GM12878 (cell line): ENCODE data around the gene ERP27. TPM values are rescaled to one million over a fixed set of nuclear protein-coding genes. Genes with fewer than 3 reads are reported as not detected.
A peak's percentile ranks its signal among the peaks of the same experiment; 100 is the strongest.

Experiments
- ATAC-seq: fragments of 200-7000 bp; cut with Tn5 transposase; 3 replicates; pipeline ENCODE4 v1.9.1; 2020; ENCODE audit warnings: mild to moderate bottlenecking, moderate library complexity
- BruUV-seq: library from RNA; stranded (reverse); fragments of 400-500 nt; replicated peaks from 2 replicates; lab custom pipeline; 2021; lab: Mats Ljungman, UMichigan
- CTCF ChIA-PET: fragments of 300-600 bp; sonication (Branson Sonifier 250); formaldehyde crosslinking; extraction: SDS; loops from one replicate; lab custom pipeline; 2021; ENCODE audit warnings: inconsistent platforms; lab: Yijun Ruan, JAX
- POLR2A ChIA-PET: fragments of 350-600 bp; formaldehyde crosslinking; extraction: SDS; loops from one replicate; lab custom pipeline; 2021; ENCODE audit warnings: inconsistent platforms; lab: Charles Lee
- RAD21 ChIA-PET: fragments of 300-600 bp; sonication (Branson Sonifier 250); formaldehyde crosslinking; loops from one replicate; lab custom pipeline; 2023; ENCODE audit warnings: antibody characterized with exemption; ENCODE audit not compliant: unreplicated experiment; lab: Charles Lee
- SMC1A ChIA-PET: fragments of 300-600 bp; sonication (Branson Sonifier 250); formaldehyde crosslinking; loops from one replicate; lab custom pipeline; 2023; ENCODE audit not compliant: unreplicated experiment, uncharacterized antibody; lab: Charles Lee
- DNase-seq: peaks from one replicate; pipeline ENCODE4 v3.0.0-alpha.2; 2011; ENCODE audit warnings: low read depth, low spot score
- FAIRE-seq: peaks from 3 replicates; lab custom pipeline; 2011; peaks lifted over from hg19 to GRCh38; lab: Jason Lieb, UNC
- H2AFZ ChIP-seq: 2 replicates; pipeline ENCODE4 v1.6.0; 2011; ENCODE audit warnings: low read depth, low read length, control low read depth; ENCODE audit not compliant: control insufficient read depth
- H3K27ac ChIP-seq: 2 replicates; pipeline ENCODE4 v1.5.1; 2011; ENCODE audit warnings: control low read depth; ENCODE audit not compliant: control insufficient read depth, insufficient read depth
- H3K27me3 ChIP-seq, 2 experiments: replicated peaks in 1 of 2; 2 replicates each; pipeline versions ENCODE4 v1.6.0 to v1.6.1; 2011; ENCODE audit warnings: low read length in 1 of 2; ENCODE audit not compliant: control insufficient read depth in 2 of 2, insufficient read depth in 2 of 2
- H3K36me3 ChIP-seq, 2 experiments: 2 replicates each; pipeline ENCODE4 v1.5.1; 2011; ENCODE audit warnings: low read length in 1 of 2; ENCODE audit not compliant: control insufficient read depth in 2 of 2, insufficient read depth in 2 of 2
- H3K4me1 ChIP-seq: 2 replicates; pipeline ENCODE4 v1.6.1; 2011; ENCODE audit warnings: mild to moderate bottlenecking, low read length, moderate library complexity, mixed read lengths; ENCODE audit not compliant: control insufficient read depth, insufficient read depth
- H3K4me2 ChIP-seq: 2 replicates; pipeline ENCODE4 v1.6.0; 2011; ENCODE audit warnings: control low read depth; ENCODE audit not compliant: control insufficient read depth, insufficient read depth
- H3K4me3 ChIP-seq: fragments of 200-600 bp; sonication (generic); 2 replicates; pipeline ENCODE4 v1.5.1; 2016
- H3K79me2 ChIP-seq: 2 replicates; pipeline ENCODE4 v1.6.0; 2011; ENCODE audit warnings: low read length; ENCODE audit not compliant: control insufficient read depth, insufficient read depth
- H3K9ac ChIP-seq: 2 replicates; pipeline ENCODE4 v1.8.0; 2011; ENCODE audit warnings: low read length, control low read depth, mixed read lengths; ENCODE audit not compliant: control insufficient read depth, insufficient read depth
- H3K9me3 ChIP-seq: replicated peaks from 3 replicates; pipeline ENCODE4 v1.5.1; 2011; ENCODE audit warnings: mild to moderate bottlenecking, low read length; ENCODE audit not compliant: control insufficient read depth, insufficient read depth
- H4K20me1 ChIP-seq: 2 replicates; pipeline ENCODE4 v1.6.0; 2011; ENCODE audit not compliant: control insufficient read depth, insufficient read depth
- BHLHE40 ChIP-seq, 2 experiments: fragments of 450-650 bp in 1 of 2; IDR thresholded peaks; 2 replicates each; pipeline ENCODE4 v1.6.1; 2011 to 2017; ENCODE audit warnings: low read depth in 2 of 2, borderline replicate concordance in 1 of 2, improper control_type of control experiment in 1 of 2, low read length in 1 of 2, mild to moderate bottlenecking in 1 of 2
- CEBPB ChIP-seq, 2 experiments: fragments of 150-350 bp in 1 of 2; IDR thresholded peaks; 2 replicates each; pipeline ENCODE4 v1.6.1; 2012 to 2014; ENCODE audit warnings: low read depth in 2 of 2, low read length in 2 of 2, borderline replicate concordance in 1 of 2, inconsistent platforms in 1 of 2
- CHD2 ChIP-seq: IDR thresholded peaks from 2 replicates; pipeline ENCODE4 v1.6.1; 2011; ENCODE audit warnings: low read depth, low read length, improper control_type of control experiment, borderline replicate concordance
- HCFC1 ChIP-seq: fragments of 150-350 bp; IDR thresholded peaks from 2 replicates; pipeline ENCODE4 v1.6.1; 2014; ENCODE audit warnings: low read length
- KLF5 ChIP-seq: fragments of 450-650 bp; IDR thresholded peaks from 2 replicates; pipeline ENCODE4 v1.6.1; 2014; ENCODE audit warnings: mild to moderate bottlenecking; ENCODE audit not compliant: partially characterized antibody
- LARP7 ChIP-seq: fragments of 450-650 bp; IDR thresholded peaks from 2 replicates; pipeline ENCODE4 v1.6.1; 2017; ENCODE audit warnings: mild to moderate bottlenecking
- MTA3 ChIP-seq: IDR thresholded peaks from 2 replicates; pipeline ENCODE4 v1.6.1; 2012; ENCODE audit warnings: low read length, inconsistent platforms, borderline replicate concordance
- NBN ChIP-seq: fragments of 450-650 bp; IDR thresholded peaks from 2 replicates; pipeline ENCODE4 v1.6.1; 2016
- NFYA ChIP-seq: IDR thresholded peaks from 2 replicates; pipeline ENCODE4 v1.6.1; 2011; ENCODE audit warnings: low read depth, mild to moderate bottlenecking, low read length, improper control_type of control experiment, borderline replicate concordance
- NR2C2 ChIP-seq: IDR thresholded peaks from 2 replicates; pipeline ENCODE4 v1.6.1; 2011; ENCODE audit warnings: borderline replicate concordance, low read depth; ENCODE audit not compliant: control insufficient read depth, insufficient read length
- PAX5 ChIP-seq: IDR thresholded peaks from 2 replicates; pipeline ENCODE4 v1.6.1; 2011; ENCODE audit warnings: low read depth, low read length, borderline replicate concordance
- PML ChIP-seq: IDR thresholded peaks from 2 replicates; pipeline ENCODE4 v1.6.1; 2012; ENCODE audit warnings: low read length, inconsistent platforms
- POLR2A ChIP-seq: IDR thresholded peaks from 2 replicates; pipeline ENCODE4 v1.6.1; 2011; ENCODE audit warnings: low read depth, mild to moderate bottlenecking, low read length
- SP1 ChIP-seq: IDR thresholded peaks from one replicate; pipeline ENCODE4 v1.6.1; 2011; ENCODE audit warnings: low read depth, low read length
- SREBF2 ChIP-seq: IDR thresholded peaks from 2 replicates; pipeline ENCODE4 v1.6.1; 2012; ENCODE audit warnings: mild to moderate bottlenecking, low read length
- SUZ12 ChIP-seq: fragments of 200-600 bp; sonication (generic); IDR thresholded peaks from one replicate; pipeline ENCODE4 v1.6.1; 2018; ENCODE audit warnings: antibody characterized with exemption, mild to moderate bottlenecking; ENCODE audit not compliant: unreplicated experiment
- WGBS: methylation state at CpG from one replicate; pipeline ENCODE4 v1.1.6; 2016; ENCODE audit warnings: low lambda C conversion rate; ENCODE audit not compliant: insufficient replicate concordance, insufficient coverage; ENCODE audit errors: missing lambda C conversion rate; 5-methylcytosine and 5-hydroxymethylcytosine counted together
- in situ Hi-C: fragments of 300-500 bp; cut with MboI; formaldehyde crosslinking; loops from 9 replicates; pipeline ENCODE4 v1.14.3; 2018; ENCODE audit warnings: mixed read lengths
- intact Hi-C: fragments of 100-400 bp; cut with micrococcal nuclease; formaldehyde crosslinking; loops from one replicate; pipeline ENCODE4 v1.14.2; 2022; ENCODE audit not compliant: unreplicated experiment
- polyA plus RNA-seq, 11 experiments: library from polyadenylated mRNA; depleted of rRNA in 4 of 11; unstranded in 6 of 11; stranded (reverse) in 5 of 11; fragments of >200 nt; fragmentation: Nextera tagmentation in 4 of 11; fragmentation: Illumina TruSeq in 1 of 11; extraction: Ambion mirVana in 4 of 11; extraction: Trizol in 1 of 11; gene quantifications; 1 replicate in 1 of 11; 2 replicates in 10 of 11; pipeline versions ENCODE4 v1.2.1 to v1.2.3, GENCODE V29; 2011 to 2016; ENCODE audit warnings: inconsistent platforms in 2 of 11, missing spikeins in 2 of 11, low read depth in 1 of 11
- total RNA-seq, 4 experiments: library from RNA; depleted of rRNA in 3 of 4; stranded (reverse); fragments of >200 nt in 3 of 4; fragmentation: Illumina TruSeq in 1 of 4; extraction: Trizol in 1 of 4; gene quantifications; 2 replicates each; pipeline versions ENCODE4 v1.2.1 to v1.2.3, GENCODE V29; 2013 to 2021
- TF ChIP-seq, protein P1 (sequence below): fragments of 450-650 bp; conservative IDR thresholded peaks from 2 replicates; pipeline ENCODE4 v1.6.1; 2017; ENCODE audit warnings: mild to moderate bottlenecking, moderate library complexity
- TF ChIP-seq, protein P2 (sequence below), 3 experiments: IDR thresholded peaks in 2 of 3; conservative IDR thresholded peaks in 1 of 3; 2 replicates each; pipeline ENCODE4 v1.5.1; 2011; ENCODE audit warnings: low read depth in 3 of 3, low read length in 3 of 3, mild to moderate bottlenecking in 3 of 3, control low read depth in 2 of 3, moderate library complexity in 2 of 3, inconsistent platforms in 1 of 3, mixed read lengths in 1 of 3; ENCODE audit not compliant: control insufficient read depth in 2 of 3, insufficient read depth in 1 of 3; ENCODE audit errors: extremely low read depth in 1 of 3
- TF ChIP-seq, protein P3 (sequence below): IDR thresholded peaks from 2 replicates; pipeline ENCODE4 v1.6.1; 2011; ENCODE audit warnings: borderline replicate concordance, low read depth, mild to moderate bottlenecking, moderate library complexity, low read length; ENCODE audit not compliant: insufficient read depth, poor library complexity, severe bottlenecking

ERP27 gene
- total and polyA plus RNA-seq, 10 of the 15 experiments (the other 5 are each of a cell fraction or from before 2014, with no cell fraction given), result 0.91 to 2.4 (median 1.4) TPM

DNA sequence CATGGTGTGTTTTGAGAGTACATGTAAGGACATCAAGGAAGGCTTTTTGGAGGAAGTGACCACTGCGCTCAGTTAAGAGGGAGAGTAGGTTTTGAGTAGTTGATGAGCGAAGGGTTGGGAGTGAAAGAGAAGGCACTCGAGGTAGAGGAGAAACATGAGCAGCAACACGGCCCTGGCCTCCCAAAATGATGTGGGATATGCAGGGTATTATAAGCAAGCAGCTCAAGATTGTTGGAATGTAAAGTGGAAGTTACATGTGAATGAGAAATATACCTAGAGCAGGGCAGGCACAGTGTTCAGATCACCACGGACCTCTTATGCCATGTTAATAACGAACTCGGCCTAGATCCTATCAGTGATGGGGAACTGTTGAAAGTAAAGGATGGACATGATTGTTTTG is 25.2 kb upstream of the ERP27 start:
- ChIA-PET POLR2A (no interaction called here), RAD21 (interaction anchor here (1.0 to 4.7 kb wide), 2 partner anchors 11 to 23 kb away, joined by 3 to 25 read pairs; no protein-coding TSS in a partner anchor), CTCF (interaction anchor here (2.3 to 2.6 kb wide), 2 partner anchors 15 to 32 kb away, joined by 6 to 7 read pairs; no protein-coding TSS in a partner anchor), SMC1A (interaction anchor here (0.6 to 3.3 kb wide), 3 partner anchors 17 to 32 kb away, joined by 4 to 14 read pairs (median 5); no protein-coding TSS in a partner anchor)
- no TSS peak for BruUV-seq
- Histone ChIP-seq H3K79me2 (peaks cover 44% of the 10 kb centered on the region), H3K9ac (no peak overlapping the region), H3K4me3 (no peak overlapping the region), H3K27me3 (no peaks in the 10 kb centered on the region), H2AFZ (peak overlapping the region; percentile 43; the same call in 1 of the 2 replicates), H3K4me1 (no peaks in the 10 kb centered on the region; the same call in none of the 2 replicates), H4K20me1 (no peaks in the 10 kb centered on the region), H3K36me3 (no peaks in the 10 kb centered on the region), H3K4me2 (no peak overlapping the region), H3K9me3 (no peaks in the 10 kb centered on the region), H3K27ac (no peak overlapping the region)
- in situ Hi-C loops, result loop anchor here (25.0 kb wide), 1 partner anchor 576 kb away; no protein-coding TSS in a partner anchor
- intact Hi-C loops, result no loop called here
- FAIRE-seq (no peak), DNase-seq (no peak), ATAC-seq (no peak)
- 78% methylated on average over 7 of the region's 7 CpGs for WGBS
- TF ChIP-seq SREBF2, result no peak
- no peak for TF ChIP-seq MTA3
- TF ChIP-seq SUZ12, result no peak
- TF ChIP-seq, protein P1, sequence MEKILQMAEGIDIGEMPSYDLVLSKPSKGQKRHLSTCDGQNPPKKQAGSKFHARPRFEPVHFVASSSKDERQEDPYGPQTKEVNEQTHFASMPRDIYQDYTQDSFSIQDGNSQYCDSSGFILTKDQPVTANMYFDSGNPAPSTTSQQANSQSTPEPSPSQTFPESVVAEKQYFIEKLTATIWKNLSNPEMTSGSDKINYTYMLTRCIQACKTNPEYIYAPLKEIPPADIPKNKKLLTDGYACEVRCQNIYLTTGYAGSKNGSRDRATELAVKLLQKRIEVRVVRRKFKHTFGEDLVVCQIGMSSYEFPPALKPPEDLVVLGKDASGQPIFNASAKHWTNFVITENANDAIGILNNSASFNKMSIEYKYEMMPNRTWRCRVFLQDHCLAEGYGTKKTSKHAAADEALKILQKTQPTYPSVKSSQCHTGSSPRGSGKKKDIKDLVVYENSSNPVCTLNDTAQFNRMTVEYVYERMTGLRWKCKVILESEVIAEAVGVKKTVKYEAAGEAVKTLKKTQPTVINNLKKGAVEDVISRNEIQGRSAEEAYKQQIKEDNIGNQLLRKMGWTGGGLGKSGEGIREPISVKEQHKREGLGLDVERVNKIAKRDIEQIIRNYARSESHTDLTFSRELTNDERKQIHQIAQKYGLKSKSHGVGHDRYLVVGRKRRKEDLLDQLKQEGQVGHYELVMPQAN, result no peak
- TF ChIP-seq CEBPB (IDR thresholded peaks at IDR 0.05; ENCODE audit: borderline replicate concordance in 1 of 2, low read depth in 2 of 2, low read length in 2 of 2), result no peak
- TF ChIP-seq POLR2A, result no peak
- TF ChIP-seq, protein P2, sequence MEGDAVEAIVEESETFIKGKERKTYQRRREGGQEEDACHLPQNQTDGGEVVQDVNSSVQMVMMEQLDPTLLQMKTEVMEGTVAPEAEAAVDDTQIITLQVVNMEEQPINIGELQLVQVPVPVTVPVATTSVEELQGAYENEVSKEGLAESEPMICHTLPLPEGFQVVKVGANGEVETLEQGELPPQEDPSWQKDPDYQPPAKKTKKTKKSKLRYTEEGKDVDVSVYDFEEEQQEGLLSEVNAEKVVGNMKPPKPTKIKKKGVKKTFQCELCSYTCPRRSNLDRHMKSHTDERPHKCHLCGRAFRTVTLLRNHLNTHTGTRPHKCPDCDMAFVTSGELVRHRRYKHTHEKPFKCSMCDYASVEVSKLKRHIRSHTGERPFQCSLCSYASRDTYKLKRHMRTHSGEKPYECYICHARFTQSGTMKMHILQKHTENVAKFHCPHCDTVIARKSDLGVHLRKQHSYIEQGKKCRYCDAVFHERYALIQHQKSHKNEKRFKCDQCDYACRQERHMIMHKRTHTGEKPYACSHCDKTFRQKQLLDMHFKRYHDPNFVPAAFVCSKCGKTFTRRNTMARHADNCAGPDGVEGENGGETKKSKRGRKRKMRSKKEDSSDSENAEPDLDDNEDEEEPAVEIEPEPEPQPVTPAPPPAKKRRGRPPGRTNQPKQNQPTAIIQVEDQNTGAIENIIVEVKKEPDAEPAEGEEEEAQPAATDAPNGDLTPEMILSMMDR (IDR thresholded peaks at IDR 0.05 in 2 of 3, conservative IDR thresholded peaks at IDR 0.05 in 1 of 3; ENCODE audit: control insufficient read depth in 2 of 3, extremely low read depth in 1 of 3, insufficient read depth in 1 of 3, low read depth in 3 of 3, low read length in 3 of 3), result no peak
- TF ChIP-seq NBN, result no peak
- TF ChIP-seq PAX5, result no peak
- TF ChIP-seq NR2C2, result no peak
- TF ChIP-seq KLF5, result no peak
- TF ChIP-seq LARP7, result no peak
- TF ChIP-seq SP1, result no peak
- TF ChIP-seq, protein P3, sequence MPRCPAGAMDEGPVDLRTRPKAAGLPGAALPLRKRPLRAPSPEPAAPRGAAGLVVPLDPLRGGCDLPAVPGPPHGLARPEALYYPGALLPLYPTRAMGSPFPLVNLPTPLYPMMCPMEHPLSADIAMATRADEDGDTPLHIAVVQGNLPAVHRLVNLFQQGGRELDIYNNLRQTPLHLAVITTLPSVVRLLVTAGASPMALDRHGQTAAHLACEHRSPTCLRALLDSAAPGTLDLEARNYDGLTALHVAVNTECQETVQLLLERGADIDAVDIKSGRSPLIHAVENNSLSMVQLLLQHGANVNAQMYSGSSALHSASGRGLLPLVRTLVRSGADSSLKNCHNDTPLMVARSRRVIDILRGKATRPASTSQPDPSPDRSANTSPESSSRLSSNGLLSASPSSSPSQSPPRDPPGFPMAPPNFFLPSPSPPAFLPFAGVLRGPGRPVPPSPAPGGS, result no peak
- TF ChIP-seq HCFC1, result no peak
- TF ChIP-seq NFYA, result no peak
- no peak for TF ChIP-seq PML
- TF ChIP-seq CHD2, result no peak
- no peak for TF ChIP-seq BHLHE40 (IDR thresholded peaks at IDR 0.05; ENCODE audit: borderline replicate concordance in 1 of 2, low read depth in 2 of 2, low read length in 1 of 2)
